Measurements from ENCODE around the gene HRH1. TPM values are rescaled to one million over a fixed set of nuclear protein-coding genes. Genes with fewer than 3 reads are reported as not detected.

Gene HRH1
- total and polyA plus RNA-seq, 2 experiments from 2014 or later = not detected

DNA sequence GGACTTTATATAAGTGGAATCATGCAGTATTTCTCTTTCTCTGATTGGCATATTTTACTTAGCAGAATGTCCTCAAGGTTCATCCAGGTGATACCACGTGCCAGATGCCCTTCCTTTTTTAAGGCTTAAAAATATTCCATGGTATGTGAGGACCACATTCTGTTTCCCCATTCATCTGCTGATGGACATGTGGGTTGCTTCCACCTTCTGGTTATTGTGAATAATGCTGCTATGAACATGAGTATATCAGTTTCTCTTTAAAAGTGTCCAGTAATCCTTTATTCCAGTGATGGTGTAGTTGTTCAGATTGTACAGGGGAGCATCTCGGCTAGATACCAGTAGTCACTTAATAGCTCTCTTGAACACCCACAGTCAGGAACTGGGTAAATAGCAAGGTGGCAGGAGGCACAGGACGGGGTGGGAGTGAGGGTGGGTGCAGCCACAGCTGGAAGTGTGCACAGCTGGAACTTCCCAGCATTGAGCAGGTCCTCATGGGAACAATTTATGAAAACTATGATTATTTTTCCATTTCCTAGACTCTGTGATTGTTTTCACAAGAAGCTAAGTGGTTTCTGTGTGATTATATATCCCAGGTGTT is 67.6 kb downstream of the HRH1 start (continued):
- TF ChIP-seq, protein P1, sequence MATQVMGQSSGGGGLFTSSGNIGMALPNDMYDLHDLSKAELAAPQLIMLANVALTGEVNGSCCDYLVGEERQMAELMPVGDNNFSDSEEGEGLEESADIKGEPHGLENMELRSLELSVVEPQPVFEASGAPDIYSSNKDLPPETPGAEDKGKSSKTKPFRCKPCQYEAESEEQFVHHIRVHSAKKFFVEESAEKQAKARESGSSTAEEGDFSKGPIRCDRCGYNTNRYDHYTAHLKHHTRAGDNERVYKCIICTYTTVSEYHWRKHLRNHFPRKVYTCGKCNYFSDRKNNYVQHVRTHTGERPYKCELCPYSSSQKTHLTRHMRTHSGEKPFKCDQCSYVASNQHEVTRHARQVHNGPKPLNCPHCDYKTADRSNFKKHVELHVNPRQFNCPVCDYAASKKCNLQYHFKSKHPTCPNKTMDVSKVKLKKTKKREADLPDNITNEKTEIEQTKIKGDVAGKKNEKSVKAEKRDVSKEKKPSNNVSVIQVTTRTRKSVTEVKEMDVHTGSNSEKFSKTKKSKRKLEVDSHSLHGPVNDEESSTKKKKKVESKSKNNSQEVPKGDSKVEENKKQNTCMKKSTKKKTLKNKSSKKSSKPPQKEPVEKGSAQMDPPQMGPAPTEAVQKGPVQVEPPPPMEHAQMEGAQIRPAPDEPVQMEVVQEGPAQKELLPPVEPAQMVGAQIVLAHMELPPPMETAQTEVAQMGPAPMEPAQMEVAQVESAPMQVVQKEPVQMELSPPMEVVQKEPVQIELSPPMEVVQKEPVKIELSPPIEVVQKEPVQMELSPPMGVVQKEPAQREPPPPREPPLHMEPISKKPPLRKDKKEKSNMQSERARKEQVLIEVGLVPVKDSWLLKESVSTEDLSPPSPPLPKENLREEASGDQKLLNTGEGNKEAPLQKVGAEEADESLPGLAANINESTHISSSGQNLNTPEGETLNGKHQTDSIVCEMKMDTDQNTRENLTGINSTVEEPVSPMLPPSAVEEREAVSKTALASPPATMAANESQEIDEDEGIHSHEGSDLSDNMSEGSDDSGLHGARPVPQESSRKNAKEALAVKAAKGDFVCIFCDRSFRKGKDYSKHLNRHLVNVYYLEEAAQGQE (IDR thresholded peaks at IDR 0.05; ENCODE audit: unreplicated experiment) = no peak
- TF ChIP-seq, protein P2, sequence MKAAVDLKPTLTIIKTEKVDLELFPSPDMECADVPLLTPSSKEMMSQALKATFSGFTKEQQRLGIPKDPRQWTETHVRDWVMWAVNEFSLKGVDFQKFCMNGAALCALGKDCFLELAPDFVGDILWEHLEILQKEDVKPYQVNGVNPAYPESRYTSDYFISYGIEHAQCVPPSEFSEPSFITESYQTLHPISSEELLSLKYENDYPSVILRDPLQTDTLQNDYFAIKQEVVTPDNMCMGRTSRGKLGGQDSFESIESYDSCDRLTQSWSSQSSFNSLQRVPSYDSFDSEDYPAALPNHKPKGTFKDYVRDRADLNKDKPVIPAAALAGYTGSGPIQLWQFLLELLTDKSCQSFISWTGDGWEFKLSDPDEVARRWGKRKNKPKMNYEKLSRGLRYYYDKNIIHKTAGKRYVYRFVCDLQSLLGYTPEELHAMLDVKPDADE (IDR thresholded peaks at IDR 0.05) = no peak
- TF ChIP-seq ZNF331 (CRISPR knock-in tag; IDR thresholded peaks at IDR 0.05; ENCODE audit: low read depth) (no peak), EZH2phosphoT487 (IDR thresholded peaks at IDR 0.05; ENCODE audit: unreplicated experiment) (no peak)

DNA sequence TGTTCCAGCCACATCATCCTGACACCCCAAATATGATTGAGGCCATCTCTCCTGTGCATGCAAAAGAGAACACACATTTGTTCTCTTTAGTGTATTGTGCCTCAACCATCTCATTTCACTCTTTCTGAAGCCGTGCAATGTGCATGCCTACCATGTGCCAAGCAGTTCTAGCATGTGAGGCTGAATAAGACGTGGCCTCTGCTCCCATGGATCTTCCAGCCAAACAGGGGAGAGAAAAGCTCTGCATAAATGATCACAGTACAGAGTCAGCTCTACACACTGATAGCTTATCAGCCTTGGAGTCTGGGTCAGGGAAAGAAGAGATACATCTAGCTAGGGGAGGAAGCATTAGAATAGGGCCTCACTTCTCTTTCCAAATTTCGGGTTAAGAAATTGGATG is 69.7 kb downstream of the HRH1 start:
- H3K27me3 Mint-ChIP-seq (ENCODE audit: insufficient read depth, low read depth, poor library complexity) = peaks cover 4% of the 10 kb centered on the region
- H3K4me3 Mint-ChIP-seq = no peak overlapping the region
- H3K36me3 Mint-ChIP-seq (ENCODE audit: low read depth) = no peaks in the 10 kb centered on the region
- no peaks in the 10 kb centered on the region for H4K20me1 ChIP-seq (replicated peaks; ENCODE audit: insufficient read depth)
- H3K27ac ChIP-seq (ENCODE audit: low read depth) = no peak overlapping the region
- no peak for ATAC-seq
- no peak overlapping the region for H3K4me2 ChIP-seq
- DNase-seq (ENCODE audit: low spot score) = no peak
- no peaks in the 10 kb centered on the region for H3K79me2 ChIP-seq (replicated peaks; ENCODE audit: insufficient read depth)
- no peaks in the 10 kb centered on the region for H3F3A ChIP-seq (replicated peaks; ENCODE audit: low read depth)
- H3K9me2 ChIP-seq (ENCODE audit: insufficient read depth) = no peaks in the 10 kb centered on the region
- H3K4me3 ChIP-seq = no peak overlapping the region
- no peaks in the 10 kb centered on the region for H3K4me1 ChIP-seq (ENCODE audit: insufficient read depth)
- H3K36me3 ChIP-seq (ENCODE audit: insufficient read depth) = no peaks in the 10 kb centered on the region
- no peaks in the 10 kb centered on the region for H3K4me1 Mint-ChIP-seq
- H2AFZ ChIP-seq = no peak overlapping the region
- no peaks in the 10 kb centered on the region; the same call in 2 of the 3 replicates for H3K9me3 Mint-ChIP-seq
- no peak overlapping the region for H3K27ac Mint-ChIP-seq
- H3K27me3 ChIP-seq (ENCODE audit: insufficient read depth) = no peaks in the 10 kb centered on the region
- TF ChIP-seq STAT1 (IDR thresholded peaks at IDR 0.05; ENCODE audit: unreplicated experiment) = no peak
- TF ChIP-seq ZNF114 (CRISPR knock-in tag; IDR thresholded peaks at IDR 0.05) = no peak
- no peak for TF ChIP-seq EZH2 (IDR thresholded peaks at IDR 0.05; ENCODE audit: low read depth, unreplicated experiment)
- no peak for TF ChIP-seq ZNF331 (CRISPR knock-in tag; IDR thresholded peaks at IDR 0.05; ENCODE audit: low read depth)
- TF ChIP-seq, protein P1 (IDR thresholded peaks at IDR 0.05; ENCODE audit: unreplicated experiment) = no peak
- TF ChIP-seq, protein P2 (IDR thresholded peaks at IDR 0.05) = no peak
- TF ChIP-seq EZH2phosphoT487 (IDR thresholded peaks at IDR 0.05; ENCODE audit: unreplicated experiment) = no peak
